ENCODE measurements around the gene TARS2.
A peak's percentile ranks its signal among the peaks of the same experiment; 100 is the strongest.

The TARS2 gene

DNA sequence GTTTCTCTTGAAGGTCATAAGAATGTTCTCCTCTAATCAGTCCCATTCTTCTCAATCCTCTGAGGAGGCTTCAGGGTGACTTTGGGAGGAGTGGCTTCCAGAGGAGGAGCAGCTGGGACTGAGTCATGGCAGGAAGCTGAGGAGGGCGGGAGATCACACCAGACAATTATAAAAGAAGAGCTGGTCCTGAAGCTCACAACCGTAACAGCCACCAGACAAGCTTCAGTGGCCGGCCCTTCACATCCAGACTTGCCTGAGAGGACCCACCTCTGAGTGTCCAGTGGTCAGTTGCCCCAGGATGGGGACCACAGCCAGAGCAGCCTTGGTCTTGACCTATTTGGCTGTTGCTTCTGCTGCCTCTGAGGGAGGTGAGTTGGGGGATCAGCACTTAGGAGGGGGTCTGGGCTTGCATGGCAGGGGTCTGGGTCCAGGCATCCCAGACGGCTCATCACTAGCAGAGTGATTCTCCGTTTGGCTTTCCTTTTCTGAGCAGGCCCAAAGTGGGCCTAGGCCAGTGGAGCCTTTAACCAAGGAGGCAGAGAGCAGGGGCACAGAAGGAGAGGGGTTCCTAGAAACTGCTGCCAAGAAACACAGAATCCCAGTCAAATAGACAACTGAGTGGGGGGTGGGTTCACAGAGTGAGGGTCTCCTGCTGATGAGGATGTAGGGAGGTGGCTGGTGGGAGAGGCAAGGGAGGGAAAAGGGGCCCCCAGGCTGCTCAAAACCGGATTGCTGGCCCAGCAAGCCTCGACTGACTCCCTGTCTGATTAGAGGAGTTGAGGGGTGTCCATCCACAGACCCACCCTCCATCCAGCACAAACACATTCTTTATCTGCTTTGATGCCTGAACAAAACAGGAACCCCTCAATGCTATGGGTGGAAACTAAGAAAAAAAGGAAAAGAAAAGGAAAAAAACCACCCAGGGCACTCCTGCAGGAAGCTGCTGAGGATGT, 21.0 kb downstream of the TARS2 start, which contains the start of gene ECM1:
Gene ECM1 (plus strand): TSS at position 198 of the 953 bp plus-strand sequence. CDS start 101 bp downstream, at position 299.
- peak; percentile 85 for DNase-seq (ENCODE audit: low spot score)
- FAIRE-seq: no peak

DNA sequence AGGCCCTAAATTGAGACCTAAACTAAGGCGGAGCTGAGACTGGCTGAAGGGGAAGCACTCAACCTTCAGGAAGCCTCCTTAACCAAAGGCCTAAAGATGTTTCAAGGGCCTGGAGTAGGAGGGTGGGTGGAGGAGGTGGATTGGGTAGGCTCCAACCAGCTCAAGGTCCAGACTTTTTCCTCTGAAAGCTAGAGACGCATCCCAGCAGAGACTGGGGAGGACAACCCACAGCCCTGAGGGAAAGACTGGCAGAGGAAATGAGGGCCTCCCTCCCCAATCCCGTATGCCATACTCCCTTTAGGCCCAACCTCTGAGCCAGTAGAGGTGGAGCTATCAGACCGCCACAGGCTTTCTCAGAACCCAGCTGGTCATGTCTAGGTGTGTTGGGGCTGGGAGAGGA, 21.8 kb downstream of the TARS2 start:
- DNase-seq (ENCODE audit: low spot score): no peak
- no peak for FAIRE-seq

DNA sequence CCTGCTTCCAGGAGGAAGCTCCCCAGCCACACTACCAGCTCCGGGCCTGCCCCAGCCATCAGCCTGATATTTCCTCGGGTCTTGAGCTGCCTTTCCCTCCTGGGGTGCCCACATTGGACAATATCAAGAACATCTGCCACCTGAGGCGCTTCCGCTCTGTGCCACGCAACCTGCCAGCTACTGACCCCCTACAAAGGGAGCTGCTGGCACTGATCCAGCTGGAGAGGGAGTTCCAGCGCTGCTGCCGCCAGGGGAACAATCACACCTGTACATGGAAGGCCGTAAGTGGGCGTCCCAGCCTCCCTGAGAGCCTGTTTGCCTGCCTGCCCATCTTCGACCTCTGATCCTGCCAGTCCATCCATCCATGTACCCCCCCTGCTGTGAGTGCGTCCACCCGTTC, 24.3 kb downstream of the TARS2 start:
- FAIRE-seq (no peak), DNase-seq (ENCODE audit: low spot score) (no peak)

- FAIRE-seq: no peak
Measured at GRCh38 chr1:150511985-150512660, 24.9 kb downstream of the TARS2 start.

GRCh38 chr1:150512846-150513245, 25.6 kb downstream of the TARS2 start:
- DNase-seq (ENCODE audit: low spot score) (no peak), FAIRE-seq (no peak)

More at GRCh38 chr1:150511985-150512660, 24.9 kb downstream of the TARS2 start:
- DNase-seq (ENCODE audit: low spot score): no peak

DNA sequence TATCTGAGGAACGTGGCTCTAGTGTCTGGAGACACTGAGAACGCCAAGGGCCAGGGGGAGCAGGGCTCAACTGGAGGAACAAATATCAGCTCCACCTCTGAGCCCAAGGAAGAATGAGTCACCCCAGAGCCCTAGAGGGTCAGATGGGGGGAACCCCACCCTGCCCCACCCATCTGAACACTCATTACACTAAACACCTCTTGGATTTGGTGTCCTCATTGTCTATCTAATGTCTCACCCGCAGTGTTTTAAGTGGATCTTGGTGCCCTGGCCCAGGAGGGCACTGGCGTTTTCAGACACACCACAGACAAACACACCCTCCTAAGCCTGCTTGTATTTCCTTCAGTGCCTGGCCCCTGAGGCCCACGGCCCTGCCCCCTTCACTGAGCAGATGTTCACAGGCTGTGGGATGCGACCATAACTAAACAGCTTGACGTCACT, 26.2 kb downstream of the TARS2 start:
- DNase-seq (ENCODE audit: low spot score): no peak

DNA sequence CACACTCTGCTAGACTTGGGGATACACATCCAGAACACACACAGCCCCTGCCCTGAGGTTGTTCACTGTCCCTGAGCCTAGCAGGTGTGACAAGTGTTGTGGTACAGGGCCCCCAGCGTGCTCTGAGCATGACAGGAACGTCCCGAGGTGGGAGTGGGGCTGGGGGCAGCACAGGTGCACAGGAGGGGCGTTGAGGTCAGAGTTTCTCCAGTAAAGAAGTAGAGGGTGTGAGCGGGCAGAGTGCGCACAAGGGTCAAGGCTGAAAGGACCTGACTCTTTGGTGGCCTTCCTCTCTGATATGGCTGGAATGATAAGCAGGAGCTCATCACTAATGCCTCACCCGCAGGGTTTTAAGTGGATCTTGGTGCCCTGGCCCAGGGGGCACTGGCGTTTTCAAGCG, 27.0 kb downstream of the TARS2 start:
- FAIRE-seq (no peak), DNase-seq (ENCODE audit: low spot score) (no peak)

More for the DNA sequence above, 26.2 kb downstream of the TARS2 start:
- FAIRE-seq: no peak

GRCh38 chr1:150514913-150515327, 27.7 kb downstream of the TARS2 start:
- no peak for DNase-seq (ENCODE audit: low spot score)
- FAIRE-seq: no peak

DNA sequence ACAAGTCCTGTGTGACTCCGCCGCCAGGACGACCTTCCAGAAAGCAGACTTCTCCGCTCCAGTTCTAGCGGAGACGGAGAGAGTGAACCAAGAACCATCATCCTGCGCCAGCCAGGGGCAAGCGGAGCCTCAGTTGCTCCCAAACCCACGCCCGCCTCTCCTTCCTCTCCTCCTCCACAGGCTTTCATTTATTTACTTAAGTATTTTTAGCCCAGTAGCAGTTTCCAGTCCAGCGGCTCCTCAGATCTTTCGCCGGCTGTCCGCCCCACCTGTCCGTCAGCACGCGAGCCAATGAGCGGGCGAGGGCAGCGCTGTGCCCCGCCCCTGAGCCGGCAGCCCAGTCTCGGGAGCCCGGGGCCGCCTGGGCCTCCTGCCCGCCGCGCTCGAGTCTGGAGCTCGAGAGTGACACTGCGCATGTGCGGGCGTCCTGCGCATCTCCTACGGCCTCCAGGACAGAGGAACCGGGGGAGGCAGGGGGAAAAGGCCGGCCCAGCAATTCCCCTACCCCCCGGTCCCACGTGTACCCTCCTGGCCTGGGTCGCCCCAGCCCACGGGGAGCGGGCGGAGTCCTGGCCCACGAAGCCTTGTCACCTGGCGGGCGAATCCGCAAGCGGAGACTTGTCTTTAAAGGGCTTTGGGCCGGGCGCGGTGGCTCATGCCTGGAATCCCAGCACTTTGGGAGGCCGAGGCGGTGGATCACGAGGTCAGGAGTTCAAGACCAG, 28.3 kb downstream of the TARS2 start, which contains the start of gene FALEC:
Gene FALEC (plus strand): TSS at position 425 of the 722 bp plus-strand sequence.
- DNase-seq (ENCODE audit: low spot score) (peak; percentile 99), FAIRE-seq (peak; percentile 80)

- no peak for FAIRE-seq
- DNase-seq (ENCODE audit: low spot score): no peak
Measured at GRCh38 chr1:150516050-150516591, 28.9 kb downstream of the TARS2 start.

GRCh38 chr1:150516616-150517015, 29.4 kb downstream of the TARS2 start:
- FAIRE-seq: no peak

DNA sequence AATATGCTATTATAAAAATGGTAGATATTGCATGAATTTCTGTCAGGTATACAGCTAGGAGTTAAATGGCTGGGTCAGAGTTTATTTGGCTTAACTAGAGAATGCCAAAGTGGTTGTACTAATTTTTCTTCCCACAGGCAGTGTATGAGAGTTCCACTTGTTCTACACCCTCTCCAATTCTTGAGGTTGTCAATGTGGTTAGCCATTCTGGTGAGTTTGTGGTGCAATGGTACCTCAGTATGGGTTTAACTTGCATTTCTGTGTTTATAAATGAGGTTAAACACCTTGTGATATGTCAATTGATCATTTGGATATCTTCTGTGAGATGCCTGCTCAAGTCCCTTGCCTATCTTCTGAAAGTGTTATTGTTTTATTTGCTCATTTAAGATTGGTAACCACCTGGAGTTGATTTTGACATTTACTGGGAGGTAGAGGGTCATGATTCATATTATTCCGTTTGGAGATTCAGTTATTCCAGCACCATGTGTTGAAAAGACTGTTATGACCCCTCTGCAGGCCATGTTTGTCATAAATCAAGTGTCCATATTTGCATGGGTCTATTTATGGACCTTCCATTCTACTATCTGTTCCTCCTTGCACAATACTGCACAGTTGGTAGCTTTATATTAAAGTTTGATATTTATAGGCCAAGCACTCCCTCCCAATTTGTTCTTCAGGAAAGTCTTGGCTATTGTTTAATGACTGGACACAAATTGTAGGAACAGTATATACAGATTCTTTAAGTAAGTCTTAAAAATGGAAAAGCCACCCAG, 34.2 kb downstream of the TARS2 start:
- no peak for FAIRE-seq
- no peak for DNase-seq (ENCODE audit: low spot score)

More at GRCh38 chr1:150516616-150517015, 29.4 kb downstream of the TARS2 start:
- DNase-seq (ENCODE audit: low spot score): no peak

- FAIRE-seq (no peak), DNase-seq (ENCODE audit: low spot score) (no peak)
Measured at GRCh38 chr1:150525348-150525747, 38.1 kb downstream of the TARS2 start.

- DNase-seq (ENCODE audit: low spot score) (no peak), FAIRE-seq (no peak)
Measured at GRCh38 chr1:150528196-150528595, 41.0 kb downstream of the TARS2 start.

GRCh38 chr1:150529017-150529416, 41.8 kb downstream of the TARS2 start:
- DNase-seq (ENCODE audit: low spot score) (no peak), FAIRE-seq (no peak)

DNA sequence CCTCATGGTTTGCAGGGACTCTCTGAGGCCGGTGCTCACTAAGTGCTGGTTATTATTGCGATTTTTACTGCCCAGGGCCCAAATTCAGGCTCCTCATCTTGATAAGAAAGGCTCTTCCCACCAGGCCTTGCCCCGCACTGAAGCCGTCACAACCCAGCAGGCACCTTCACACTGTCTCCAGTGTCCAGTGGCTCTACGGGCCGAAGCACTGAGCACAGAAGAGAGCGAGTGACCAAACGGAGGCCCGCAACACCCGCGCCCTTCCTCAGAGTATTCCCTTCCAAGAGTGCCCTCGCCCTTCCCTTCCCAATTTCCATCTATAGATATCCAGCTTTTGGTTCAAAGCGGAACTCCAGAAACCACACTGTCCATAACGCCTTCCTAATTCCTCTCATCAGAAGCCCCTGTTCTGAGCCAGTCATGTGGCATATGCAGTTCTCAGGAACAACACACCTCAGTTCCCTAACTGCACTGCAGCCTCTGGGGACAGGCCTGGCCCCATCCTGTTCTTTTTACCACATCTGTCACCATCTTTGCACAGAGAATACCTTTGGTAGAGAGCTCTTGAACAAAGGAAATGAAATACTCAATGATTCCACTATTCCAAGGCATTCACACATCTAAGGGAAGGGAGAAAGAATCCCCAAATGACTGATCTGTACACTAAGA, 43.4 kb downstream of the TARS2 start:
- no peak for DNase-seq (ENCODE audit: low spot score)
- FAIRE-seq: no peak

GRCh38 chr1:150532860-150533259, 45.6 kb downstream of the TARS2 start:
- DNase-seq (ENCODE audit: low spot score): no peak
- no peak for FAIRE-seq

DNA sequence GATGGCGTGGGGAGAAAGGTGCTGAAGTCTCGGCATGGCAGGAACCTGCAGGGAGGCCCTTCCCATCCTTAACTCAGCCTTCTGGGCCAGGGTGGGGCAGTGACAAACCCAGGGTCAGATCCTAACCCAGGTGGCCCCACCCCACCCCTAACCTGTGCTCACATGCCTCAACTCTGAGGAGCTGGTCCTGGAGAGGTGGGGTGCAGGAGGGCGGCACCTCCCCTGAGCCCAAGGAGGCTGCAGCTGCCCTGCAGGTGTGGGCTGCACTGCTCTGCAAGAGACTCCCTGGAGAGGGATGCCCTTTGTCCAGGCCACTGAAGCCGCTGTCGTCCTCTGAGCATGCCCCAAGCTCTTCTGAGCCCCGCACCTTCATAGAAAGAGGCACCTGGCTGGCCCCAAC, 46.8 kb downstream of the TARS2 start:
- no peak for FAIRE-seq

GRCh38 chr1:150535511-150536287, 48.5 kb downstream of the TARS2 start:
- DNase-seq (ENCODE audit: low spot score): peak; percentile 38
- no peak for FAIRE-seq

More for the DNA sequence above, 46.8 kb downstream of the TARS2 start:
- no peak for DNase-seq (ENCODE audit: low spot score)
